ENCODE results near the gene L1TD1. TPM values are rescaled to one million over a fixed set of nuclear protein-coding genes. Genes with fewer than 3 reads are reported as not detected.

The L1TD1 gene, protein sequence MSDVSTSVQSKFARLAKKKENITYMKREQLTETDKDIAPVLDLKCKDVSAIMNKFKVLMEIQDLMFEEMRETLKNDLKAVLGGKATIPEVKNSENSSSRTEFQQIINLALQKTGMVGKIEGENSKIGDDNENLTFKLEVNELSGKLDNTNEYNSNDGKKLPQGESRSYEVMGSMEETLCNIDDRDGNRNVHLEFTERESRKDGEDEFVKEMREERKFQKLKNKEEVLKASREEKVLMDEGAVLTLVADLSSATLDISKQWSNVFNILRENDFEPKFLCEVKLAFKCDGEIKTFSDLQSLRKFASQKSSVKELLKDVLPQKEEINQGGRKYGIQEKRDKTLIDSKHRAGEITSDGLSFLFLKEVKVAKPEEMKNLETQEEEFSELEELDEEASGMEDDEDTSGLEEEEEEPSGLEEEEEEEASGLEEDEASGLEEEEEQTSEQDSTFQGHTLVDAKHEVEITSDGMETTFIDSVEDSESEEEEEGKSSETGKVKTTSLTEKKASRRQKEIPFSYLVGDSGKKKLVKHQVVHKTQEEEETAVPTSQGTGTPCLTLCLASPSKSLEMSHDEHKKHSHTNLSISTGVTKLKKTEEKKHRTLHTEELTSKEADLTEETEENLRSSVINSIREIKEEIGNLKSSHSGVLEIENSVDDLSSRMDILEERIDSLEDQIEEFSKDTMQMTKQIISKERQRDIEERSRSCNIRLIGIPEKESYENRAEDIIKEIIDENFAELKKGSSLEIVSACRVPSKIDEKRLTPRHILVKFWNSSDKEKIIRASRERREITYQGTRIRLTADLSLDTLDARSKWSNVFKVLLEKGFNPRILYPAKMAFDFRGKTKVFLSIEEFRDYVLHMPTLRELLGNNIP
- 0.23 TPM for total RNA-seq

DNA sequence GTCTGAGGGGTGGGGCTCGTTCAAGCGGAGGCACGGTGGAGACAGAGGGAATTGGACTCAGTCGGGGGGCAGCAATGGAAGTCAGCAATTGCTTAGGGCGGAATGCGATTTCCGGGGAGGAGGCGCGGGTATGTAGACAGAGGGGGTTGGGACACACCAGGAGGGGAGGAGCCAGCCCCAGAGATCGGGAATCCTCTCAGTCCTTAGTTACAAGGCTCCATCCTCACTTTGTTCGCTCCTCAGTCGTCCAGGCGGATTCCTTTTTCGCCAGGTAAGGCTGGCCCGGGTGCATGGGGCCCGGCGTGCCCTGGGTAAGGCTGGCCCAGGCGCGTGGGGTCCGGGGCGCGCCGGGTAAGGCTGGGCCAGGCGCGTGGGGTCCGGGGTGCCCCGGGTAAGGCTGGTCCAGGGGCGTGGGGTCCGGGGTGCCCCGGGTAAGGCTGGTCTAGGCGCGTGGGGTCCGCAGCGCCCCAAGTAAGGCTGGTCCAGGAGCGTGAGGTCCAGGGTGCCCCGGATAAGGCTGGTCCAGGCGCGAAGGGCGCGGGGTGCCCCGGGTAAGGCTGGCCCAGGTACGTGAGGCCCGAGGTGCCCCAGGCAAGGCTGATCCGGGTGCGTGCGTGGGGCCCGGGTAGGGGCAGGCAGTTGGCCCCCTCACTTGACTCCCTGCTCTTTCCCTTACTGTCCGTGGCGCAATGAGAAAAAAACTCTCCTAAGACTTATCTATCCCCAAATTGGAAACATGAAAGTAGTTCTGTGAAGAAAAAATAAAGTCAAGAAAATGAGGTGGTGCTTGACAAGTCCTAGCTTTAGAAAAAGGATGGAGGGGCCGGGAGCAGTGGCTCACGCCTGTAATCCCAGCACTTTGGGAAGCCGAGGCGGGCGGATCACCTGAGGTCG lies at the start of gene L1TD1:
L1TD1 (plus strand) TSS at position 199 of the 894 bp plus-strand sequence. CDS start 11,780 bp downstream, outside the sequence.

Other genes starting within 250 kb of the L1TD1 start
- 2.3 TPM for gene KANK4, start 124.6 kb downstream of the L1TD1 start, total RNA-seq
- gene USP1, start 242.2 kb downstream of the L1TD1 start, total RNA-seq = 45.7 TPM

Measured in diencephalon (tissue), 1 donor.